A204.1 (cell line): Measurements from ENCODE around the gene SMAD5.

Experiments
- FAIRE-seq: peaks from 2 replicates; lab custom pipeline; 2012; peaks lifted over from hg19 to GRCh38; lab: Jason Lieb, UNC

SMAD5 gene

DNA sequence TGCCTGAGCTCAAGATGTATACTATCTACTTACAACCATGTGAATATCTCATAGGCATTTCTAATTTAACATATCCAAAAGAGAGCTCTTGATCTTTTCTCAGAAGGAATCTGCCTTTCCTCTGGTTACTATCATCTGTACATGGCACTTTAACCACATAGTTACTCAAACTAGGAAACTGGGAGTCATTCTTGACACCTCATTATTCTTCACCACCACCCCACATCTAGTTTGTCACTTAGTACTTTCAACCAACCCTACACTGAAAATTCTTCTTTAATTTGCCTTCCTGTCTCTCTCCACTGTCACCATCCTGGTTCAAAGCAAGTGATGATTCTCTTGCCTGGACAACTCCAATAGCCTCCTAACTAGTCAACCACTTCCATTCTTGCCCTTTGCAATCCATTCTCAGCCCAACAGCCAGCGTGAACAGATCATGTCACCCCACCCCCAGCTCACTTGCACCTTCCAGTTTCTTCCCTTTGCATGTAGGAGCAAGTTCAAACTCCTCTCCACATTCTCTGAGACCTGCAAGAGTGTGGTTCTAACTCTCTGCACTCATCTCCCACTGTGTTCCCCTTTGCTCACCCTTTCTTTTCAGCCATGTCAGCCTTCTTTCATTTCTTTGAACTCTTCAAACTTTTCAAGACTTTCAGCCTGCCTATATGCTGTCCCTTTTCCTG, 17.3 kb upstream of the SMAD5 start:
- FAIRE-seq: no peak

DNA sequence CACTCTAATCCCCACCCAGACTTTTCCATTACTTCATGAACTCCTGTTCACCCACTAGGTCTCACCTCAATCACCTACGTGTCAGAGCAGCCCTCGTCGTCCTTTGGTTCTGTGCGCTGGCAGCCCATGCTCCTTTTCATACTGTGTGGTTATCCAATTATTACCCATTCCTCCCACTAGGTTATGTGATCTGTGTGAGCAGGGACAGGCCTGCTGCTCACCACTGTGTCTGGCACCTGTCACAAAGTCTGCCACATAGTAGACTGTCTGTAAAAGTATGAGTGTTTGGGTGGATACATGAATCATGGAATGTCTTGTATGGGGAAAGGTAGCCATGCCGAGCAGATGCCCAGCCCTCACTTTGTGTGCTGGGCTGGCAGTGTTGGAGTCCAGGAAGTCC, 12.1 kb upstream of the SMAD5 start:
- FAIRE-seq: no peak

DNA sequence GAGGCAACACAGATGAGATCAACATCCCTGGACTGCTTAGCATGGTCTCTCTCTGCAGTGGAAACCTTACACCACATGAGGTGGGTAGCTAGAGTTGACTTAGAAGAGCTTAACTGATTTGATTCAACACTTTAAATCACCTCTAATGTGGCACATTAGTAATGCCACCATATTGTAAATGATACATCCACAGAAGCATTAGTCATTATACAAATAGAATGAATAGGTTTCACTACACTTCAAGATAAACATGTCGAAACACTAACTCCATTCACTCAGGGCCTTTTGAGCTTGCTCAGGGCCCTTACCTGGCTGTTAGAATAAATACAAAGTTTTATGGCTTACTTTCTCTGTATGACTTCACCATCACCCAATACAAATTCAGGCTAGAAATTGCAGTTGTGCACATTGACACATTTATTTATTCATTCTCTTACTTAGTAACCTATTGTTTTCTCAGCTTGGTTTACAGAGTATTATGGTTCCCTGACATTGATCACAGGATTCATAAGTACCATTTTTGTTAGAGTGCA, 9.3 kb upstream of the SMAD5 start:
- no peak for FAIRE-seq

DNA sequence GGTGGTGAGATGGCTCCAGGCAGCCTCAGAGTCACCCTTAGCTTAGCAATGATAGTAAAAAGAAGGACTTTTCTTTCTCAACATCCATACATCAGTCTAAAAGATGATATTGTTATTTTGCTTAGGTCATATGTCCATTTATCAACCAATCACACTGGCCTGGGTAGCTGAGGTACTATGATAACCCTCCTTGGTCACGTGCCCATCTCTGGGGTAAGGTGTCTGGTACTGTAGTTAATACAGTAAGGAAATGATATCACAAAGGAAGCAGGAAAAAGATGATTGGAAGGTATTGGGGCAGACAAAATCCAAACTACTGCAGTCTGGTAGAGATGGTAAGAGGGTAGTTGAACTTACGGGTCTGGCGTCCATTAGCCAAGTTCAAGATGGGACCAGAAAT, 5.1 kb upstream of the SMAD5 start:
- no peak for FAIRE-seq

DNA sequence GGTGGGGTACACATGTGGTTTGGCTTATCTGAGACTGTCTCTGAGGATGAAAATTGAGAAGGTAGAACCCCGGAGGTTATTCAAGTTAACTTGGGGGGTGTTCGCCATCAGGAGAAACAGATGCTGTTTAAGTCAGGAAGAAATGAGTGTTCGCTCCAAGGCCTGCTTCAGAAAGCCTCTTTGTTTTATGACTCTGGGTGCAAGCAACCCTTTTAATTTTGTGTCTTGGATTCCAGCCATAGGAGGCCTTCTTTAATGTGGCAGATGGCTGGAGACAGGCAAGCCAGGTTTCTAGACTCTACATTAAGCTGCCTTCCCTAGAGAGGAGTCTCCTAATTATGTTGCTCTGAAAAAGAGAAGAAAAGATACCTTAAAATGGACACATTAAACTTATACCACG, 4.2 kb upstream of the SMAD5 start:
- no peak for FAIRE-seq

DNA sequence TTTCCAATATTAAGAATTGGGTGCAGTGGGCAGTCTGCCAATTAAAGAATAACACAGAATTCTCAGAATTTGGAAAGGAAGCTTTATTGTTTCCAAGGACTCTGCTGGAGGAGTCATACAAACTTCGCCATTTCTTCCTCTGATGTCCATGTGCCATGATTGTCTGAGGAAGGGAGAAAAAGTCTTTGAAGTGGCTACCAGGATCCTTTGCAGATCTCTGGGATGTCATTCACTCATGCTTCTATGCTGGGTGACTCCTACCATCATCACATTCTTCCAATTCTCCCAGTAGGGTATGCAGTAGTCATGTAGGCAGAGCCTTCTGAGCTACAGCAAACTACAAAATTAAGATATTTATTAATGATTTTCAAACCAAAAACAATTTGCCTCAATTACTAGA, 3.2 kb upstream of the SMAD5 start:
- no peak for FAIRE-seq

DNA sequence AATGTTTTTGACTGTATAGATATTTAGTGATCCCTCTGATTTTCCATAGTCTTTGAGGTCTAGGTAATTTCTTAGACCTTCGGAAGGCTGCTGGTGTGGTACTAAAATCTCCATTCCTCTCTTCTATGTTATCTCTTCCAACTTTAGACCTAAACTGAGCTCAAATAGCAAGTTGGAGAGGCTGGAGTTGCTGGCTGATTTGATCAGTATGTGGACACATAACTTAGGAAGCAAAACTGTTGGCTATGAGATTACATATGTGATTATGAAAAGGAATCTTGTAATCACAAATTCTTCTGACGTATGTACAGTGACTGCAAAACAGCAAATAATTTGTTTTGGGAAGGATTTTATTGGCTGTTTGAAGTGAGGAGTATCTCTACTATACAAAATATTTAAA, 2.1 kb upstream of the SMAD5 start:
- FAIRE-seq: no peak

DNA sequence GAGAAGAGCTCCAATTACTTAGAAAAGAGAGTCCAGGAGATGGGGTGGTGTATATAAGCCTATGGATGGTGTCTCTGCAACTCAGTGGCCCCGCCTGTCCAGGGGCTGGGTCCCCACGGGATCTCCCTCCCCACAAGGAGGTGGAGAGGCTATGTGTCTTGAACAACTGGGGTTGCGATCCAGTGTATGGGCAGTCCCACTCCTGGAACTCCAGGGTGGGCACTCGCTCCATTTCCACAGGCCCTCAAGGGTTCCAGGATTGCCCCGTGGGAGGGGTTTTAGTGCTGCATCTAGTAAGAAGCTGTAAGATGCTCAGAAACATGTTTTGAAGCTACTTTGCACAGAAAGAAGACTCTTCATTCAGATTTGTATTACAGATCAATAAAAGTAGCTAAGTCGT, 558 bp upstream of the SMAD5 start:
- no peak for FAIRE-seq

DNA sequence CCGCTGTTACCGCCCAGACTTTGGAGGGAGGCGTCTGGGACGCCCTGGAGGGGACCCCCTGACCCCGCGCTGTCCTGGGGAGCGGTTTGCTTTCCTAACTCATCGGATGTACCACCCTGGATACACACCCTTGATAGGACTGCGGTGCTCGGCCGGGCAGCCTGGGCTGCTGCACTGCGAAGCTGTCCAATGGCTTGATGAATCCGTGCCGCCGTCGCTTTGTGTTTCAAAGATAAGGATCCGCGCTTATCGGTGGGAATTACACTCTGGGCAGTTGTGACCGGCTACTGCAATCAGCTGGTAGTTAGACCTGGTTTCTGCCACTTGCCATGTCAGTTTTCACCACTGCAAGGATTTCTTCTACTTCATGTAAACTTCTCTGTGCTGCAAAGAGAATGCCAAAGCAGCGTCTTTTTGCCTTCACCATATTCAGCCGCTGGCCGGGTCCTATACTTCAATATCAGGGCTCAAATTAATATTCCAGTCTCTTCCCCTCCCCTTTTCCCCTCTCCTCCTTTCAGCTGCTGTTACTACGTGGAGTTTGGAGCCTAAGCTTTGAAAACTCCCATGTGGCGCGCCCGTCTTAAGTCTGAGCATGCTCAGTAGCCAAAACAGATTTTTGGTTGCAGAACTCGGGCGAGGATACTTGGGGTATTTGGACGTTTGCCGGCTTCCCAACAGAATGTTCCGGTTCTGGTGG, 727 bp downstream of the SMAD5 start:
- FAIRE-seq: no peak

DNA sequence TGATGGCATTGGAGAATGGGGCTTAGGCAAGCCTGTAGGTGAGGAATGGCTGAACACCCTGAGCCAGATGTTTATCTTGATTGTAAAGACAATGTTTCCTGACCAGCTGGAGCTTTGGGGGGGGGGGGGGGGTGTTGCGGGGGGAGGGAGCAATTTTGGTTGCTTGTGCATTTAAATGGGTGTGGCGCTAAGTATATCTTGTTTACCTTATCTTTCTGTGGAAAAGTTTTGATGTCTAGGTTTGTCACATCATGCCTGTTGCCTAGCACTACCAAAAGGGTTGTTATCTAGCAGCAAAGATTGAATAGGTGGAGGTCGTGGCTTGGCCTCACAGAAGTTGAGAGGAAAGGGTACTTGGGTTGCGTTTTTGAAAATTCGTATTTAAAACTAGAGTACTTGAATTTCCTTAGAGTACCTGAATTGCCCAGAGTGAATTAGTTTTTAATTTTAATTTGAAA, 1.3 kb downstream of the SMAD5 start:
- no peak for FAIRE-seq

DNA sequence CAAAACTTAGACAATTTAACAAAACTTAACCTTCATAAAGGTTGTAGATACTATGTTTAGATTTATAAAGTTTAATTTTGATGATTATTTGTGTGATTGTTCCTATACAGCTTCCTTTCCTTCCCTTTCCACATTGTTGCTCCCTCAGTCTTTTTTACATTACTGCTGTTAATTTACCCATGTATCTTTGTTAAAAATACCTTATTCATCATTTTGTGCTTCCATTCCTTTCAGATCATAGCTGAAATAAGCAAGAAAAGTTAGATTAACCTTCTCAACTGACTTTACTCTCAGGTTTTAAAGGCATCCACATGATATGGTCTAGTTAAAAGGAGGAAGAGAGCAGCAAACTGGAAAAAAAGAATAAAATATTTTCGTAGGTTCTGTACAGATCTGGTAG, 2.0 kb downstream of the SMAD5 start:
- FAIRE-seq: no peak

DNA sequence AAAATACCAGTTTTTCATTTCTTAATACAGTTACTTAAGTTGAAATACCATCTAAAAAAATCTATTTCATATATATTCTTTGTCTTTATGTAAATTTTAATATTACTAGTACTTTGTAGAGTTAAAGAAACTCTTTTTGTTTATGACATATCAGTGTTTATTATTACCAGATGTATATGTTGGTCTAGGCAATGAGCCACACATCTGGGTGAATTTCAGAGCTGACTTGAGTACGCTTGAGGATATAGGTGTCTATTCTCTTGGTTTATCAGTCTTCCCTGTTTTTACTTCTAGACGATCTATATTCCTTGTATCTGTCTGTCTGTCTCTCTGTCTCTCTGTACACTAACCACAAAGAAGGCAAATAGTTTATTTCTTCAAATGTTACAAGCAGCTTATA, 2.9 kb downstream of the SMAD5 start:
- no peak for FAIRE-seq

DNA sequence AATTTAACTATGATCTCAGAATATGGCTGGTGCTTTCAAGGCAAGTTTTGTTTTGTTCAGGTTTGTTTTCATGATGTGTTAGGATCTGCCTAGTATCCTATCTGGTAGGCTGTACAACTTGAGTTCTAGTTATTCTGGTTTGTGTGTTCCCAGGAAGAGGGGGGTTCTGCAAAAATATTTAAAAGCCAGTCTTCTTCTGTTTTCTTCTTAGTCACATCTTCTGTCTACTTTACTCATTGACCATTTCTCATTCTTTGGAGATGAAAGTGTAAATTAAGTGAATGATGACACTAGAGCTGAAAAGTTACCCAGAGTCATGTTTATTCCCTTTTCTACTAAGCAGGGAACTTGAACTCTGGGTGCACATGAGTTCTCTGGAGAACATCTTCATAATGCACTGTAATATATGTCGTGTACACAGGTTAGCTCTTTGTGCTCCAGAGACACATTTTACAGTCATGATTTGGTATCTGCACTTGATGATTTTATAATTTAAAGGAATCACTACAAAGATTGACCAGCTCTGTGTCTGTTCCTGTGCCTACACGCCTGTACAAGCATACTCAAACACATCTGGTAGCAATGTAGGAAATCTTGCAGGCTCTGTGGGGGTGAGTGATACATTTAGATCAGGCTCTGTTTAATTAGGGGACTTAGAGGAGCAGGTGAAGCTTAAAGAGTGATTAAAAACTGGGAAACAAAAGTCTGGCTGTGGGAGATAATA, 5.0 kb downstream of the SMAD5 start:
- no peak for FAIRE-seq

DNA sequence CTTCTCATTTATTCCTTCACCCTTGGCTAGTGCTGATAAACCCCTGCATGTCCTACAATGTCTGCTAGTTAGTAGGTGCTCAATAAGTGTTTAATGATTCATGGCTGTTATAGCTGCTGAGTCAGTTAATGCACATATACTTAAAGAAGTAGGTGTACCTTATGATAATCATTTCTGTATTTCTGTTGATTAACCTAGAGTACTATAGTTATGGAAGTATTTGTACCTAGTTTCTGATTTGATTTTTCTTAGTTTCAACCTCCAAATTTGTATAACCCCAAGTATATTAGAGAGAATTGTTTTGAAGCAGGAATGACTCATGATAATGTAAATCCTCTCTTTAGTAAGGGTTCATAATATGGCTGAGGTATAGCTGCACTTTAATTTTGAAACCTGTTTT, 8.9 kb downstream of the SMAD5 start:
- FAIRE-seq: no peak

DNA sequence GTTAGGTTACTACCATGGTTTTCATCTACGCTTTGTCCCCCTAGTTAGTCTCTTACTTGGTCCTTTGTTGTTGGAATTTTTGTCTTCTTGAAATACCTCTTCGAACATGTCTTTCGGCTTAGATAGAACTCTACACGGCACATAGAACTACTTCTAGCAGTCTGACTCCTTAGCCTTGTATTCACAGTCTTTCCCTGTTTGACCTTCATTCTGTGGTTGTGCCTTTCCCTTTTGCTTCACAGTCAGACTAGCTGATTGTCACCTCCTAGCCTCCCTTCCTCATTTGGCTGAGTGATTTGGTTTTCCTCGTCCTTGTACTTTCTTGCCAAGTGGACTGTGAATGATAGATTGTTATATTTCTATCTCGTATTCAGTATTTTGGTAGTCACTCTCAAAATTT, 10.7 kb downstream of the SMAD5 start:
- no peak for FAIRE-seq

DNA sequence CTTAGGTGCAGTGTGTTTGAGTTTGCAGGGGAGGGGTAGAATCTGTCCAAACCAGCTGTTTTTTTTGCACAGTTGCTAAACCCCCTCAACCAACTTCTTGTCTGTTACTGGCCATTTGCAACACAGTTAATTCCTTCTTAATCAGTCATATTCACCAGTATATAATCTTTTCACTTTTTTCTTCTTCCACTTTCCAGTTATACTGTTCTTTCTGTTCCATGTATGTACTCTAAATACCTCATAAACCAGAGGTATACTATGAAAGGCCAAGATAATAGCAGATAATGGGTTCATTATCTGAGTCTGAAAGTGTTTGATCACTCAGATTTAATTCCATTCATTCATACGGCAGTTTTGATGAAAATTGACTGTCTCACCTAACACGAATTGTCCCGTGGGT, 11.1 kb downstream of the SMAD5 start:
- FAIRE-seq: no peak

DNA sequence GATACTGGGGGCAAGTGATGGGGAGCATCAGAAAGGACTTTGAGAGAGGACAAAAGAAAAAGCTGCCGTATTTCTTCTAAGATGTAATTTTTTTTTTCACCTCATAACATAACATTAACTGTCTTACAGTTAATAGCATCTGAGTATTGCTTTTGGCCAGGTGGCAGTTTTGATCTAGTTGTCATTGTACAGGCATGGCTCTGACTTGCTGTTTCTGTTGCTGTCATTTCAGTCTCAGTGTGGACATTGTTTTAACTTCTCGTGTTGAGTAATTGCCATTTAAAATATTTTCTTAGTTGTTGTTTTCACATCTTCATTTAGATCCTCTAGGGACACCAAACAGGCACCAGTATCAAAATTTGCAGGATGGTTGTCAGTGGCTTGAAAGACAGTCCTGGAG, 12.4 kb downstream of the SMAD5 start:
- no peak for FAIRE-seq

DNA sequence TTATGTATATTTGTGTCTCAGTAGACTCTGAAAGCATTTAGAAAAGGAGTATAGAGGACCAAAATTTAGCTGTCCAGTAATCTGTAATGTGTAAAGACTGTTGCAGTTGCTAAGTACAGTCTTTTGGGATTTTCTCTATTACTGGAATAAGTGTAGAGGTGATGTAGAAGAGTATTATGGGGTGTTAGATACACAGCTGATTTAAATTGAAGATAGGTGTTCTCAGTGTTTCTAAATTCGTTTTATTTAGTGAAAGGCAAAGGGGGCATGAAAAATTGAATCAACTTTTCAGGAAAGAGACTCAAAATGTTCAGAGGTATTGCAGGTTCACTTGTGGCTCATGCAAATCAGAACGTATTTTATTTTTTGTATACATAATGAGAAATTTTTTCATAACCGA, 13.6 kb downstream of the SMAD5 start:
- no peak for FAIRE-seq

DNA sequence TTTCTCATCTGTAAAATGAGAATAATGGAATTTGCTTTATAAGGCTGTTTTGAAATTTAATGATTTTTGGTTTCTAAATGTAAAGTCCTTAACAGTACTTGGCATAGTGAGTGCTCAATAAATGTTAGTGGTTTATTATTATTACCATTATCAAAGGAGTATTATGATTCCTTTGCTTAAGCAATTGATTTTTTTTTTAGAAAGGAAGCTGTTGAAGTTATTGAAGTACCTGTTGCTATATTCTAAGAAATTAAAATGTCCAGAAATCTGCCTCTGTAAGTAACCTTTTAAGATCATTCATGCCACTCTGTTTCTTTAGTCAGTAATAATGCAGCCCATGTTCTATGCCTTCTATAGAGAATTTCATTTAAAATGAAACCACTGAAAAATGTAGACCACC, 15.0 kb downstream of the SMAD5 start:
- FAIRE-seq: no peak

DNA sequence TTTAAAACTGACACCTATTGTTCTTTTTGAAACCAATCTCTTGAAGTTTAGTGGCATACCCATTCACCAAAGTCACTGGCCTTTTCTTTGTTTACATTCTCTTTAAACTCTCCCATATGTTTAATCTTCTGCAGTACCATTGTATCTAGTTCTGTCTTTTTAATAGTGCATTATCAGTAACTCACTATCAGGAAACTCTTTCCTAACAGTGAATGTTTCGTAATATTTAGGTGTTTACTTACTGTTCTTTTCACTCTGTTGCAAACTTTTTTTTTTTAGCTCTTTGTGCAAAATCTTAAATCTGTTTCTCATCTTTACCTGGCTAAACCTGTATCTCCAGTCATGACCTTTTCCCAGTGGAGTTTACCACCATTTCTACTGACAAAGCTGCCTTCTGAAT, 17.2 kb downstream of the SMAD5 start:
- no peak for FAIRE-seq

DNA sequence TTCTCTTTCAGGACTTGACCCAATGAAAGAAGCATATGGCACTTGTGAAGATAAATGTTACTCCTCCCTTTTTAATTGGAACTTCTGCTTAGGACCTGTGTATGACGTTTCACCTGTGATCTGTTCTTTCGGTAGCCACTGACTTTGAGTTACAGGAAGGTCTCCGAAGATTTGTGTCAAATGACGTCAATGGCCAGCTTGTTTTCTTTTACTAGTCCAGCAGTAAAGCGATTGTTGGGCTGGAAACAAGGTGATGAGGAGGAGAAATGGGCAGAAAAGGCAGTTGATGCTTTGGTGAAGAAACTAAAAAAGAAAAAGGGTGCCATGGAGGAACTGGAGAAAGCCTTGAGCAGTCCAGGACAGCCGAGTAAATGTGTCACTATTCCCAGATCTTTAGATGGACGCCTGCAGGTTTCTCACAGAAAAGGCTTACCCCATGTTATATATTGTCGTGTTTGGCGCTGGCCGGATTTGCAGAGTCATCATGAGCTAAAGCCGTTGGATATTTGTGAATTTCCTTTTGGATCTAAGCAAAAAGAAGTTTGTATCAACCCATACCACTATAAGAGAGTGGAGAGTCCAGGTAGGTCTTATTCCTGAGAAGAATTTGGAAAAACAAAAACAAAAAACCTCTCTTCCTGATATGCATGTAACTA, 21.1 kb downstream of the SMAD5 start:
- no peak for FAIRE-seq

DNA sequence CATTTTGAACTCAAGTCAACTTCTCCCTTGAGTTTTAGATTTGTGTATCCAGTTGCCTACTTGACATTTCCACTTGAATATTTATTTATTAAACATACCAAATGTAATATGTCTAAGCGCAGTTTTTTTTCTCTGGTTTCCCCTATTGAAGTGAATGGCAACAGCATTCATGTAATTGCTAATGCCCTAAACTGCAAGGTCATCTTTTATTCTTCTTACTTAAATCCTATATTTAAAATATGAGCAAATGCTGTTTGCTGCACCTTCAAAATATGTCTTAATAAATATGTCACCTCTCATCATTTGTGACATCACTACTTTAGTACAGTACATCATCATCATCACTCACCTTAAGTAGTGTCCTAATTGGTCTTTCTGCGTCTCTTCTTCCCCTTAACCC, 22.4 kb downstream of the SMAD5 start:
- no peak for FAIRE-seq

DNA sequence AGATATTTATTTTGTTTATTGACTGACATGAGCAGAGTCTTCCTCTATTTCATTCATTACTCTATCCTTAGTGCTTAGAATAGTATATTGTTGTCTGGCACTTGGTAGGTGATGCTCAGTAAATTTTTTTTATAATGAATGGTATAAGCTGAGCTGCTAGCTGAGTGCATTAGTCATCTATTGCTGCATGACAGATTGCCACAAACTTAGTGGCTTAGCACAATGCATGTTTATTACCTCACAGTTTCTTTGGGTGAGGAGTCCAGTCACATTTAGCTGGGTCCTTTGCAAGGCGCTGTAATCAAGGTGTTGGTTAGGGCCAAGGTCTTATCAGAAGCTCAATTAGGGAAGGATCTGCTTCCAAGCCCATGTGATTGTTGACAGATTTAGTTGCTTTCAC, 23.1 kb downstream of the SMAD5 start:
- FAIRE-seq: no peak
